ENCODE measurements around the gene NCOA7.

GRCh38 chr6:125759959-125760457 lies 30.8 kb upstream of the NCOA7 start:
- no peak for TF ChIP-seq CTCF (IDR thresholded peaks at IDR 0.05)
- TF ChIP-seq POLR2AphosphoS5 (IDR thresholded peaks at IDR 0.05) = no peak
- TF ChIP-seq POLR2A (IDR thresholded peaks at IDR 0.05) = no peak
- no peak for TF ChIP-seq EP300 (IDR thresholded peaks at IDR 0.05)
